ENCODE data around the gene PGP. TPM values are rescaled to one million over a fixed set of nuclear protein-coding genes. Genes with fewer than 3 reads are reported as not detected.
"Not testable (repeated sequence)": the region's sequence is repeated elsewhere in the genome, so short reads cannot be mapped to it uniquely, and the experiment has no call there.

PGP gene
- polyA plus RNA-seq, 5 donors, result 7.2 to 13.3 (median 9.1) TPM

GRCh38 chr16:2203119-2203688 is 11.4 kb downstream of the PGP start:
- not testable (repeated sequence) for DNase-seq

GRCh38 chr16:2200313-2200712 is 14.3 kb downstream of the PGP start:
- DNase-seq, result no peak

GRCh38 chr16:2199621-2200139 is 15.0 kb downstream of the PGP start:
- no peak for DNase-seq

GRCh38 chr16:2199095-2199494 is 15.5 kb downstream of the PGP start:
- no peak for DNase-seq

- DNase-seq, result no peak
Measured at GRCh38 chr16:2198283-2198682, 16.4 kb downstream of the PGP start.

- DNase-seq, result no peak
Measured at GRCh38 chr16:2197765-2198164, 16.9 kb downstream of the PGP start.

- no peak for DNase-seq
Measured at GRCh38 chr16:2196981-2197511, 17.6 kb downstream of the PGP start.

GRCh38 chr16:2196162-2196980 is 18.3 kb downstream of the PGP start, which contains the start of gene CASKIN1:
Gene CASKIN1 (minus strand): TSS chr16:2196605. CDS start chr16:2196432, 173 bp downstream.
- DNase-seq, result no peak

GRCh38 chr16:2195322-2196161 is 19.1 kb downstream of the PGP start:
- DNase-seq, result no peak

- DNase-seq, result no peak
Measured at GRCh38 chr16:2194852-2195321, 19.8 kb downstream of the PGP start.

- DNase-seq, result no peak
Measured at GRCh38 chr16:2194166-2194834, 20.3 kb downstream of the PGP start.

GRCh38 chr16:2191446-2191706 is 23.3 kb downstream of the PGP start:
- DNase-seq, result no peak

GRCh38 chr16:2190659-2191445 is 23.8 kb downstream of the PGP start:
- DNase-seq, result no peak

- no peak for DNase-seq
Measured at GRCh38 chr16:2190002-2190658, 24.5 kb downstream of the PGP start.

- no peak for DNase-seq
Measured at GRCh38 chr16:2189252-2189893, 25.3 kb downstream of the PGP start.

- DNase-seq, result no peak
Measured at GRCh38 chr16:2188395-2188794, 26.2 kb downstream of the PGP start.

GRCh38 chr16:2187212-2187611 is 27.4 kb downstream of the PGP start:
- no peak for DNase-seq

- DNase-seq, result no peak
Measured at GRCh38 chr16:2186505-2186904, 28.1 kb downstream of the PGP start.

GRCh38 chr16:2186064-2186463 is 28.6 kb downstream of the PGP start:
- DNase-seq, result no peak

GRCh38 chr16:2184962-2185361 is 29.7 kb downstream of the PGP start:
- no peak for DNase-seq

Data from right lung (tissue), 5 donors.